Stimulated activated CD4-positive, alpha-beta T cell treated with anti-CD3 and anti-CD28 coated beads, Interleukin-15, amount 100 ng/mL, for 24 hours (primary cell): ENCODE measurements around the gene SEMA3C.

Experiments used
- DNase-seq: peaks from one replicate; pipeline ENCODE4 v3.0.0-alpha.2; 2020

The SEMA3C gene

GRCh38 chr7:80884511-80885195, 34.2 kb downstream of the SEMA3C start:
- no peak for DNase-seq

DNA sequence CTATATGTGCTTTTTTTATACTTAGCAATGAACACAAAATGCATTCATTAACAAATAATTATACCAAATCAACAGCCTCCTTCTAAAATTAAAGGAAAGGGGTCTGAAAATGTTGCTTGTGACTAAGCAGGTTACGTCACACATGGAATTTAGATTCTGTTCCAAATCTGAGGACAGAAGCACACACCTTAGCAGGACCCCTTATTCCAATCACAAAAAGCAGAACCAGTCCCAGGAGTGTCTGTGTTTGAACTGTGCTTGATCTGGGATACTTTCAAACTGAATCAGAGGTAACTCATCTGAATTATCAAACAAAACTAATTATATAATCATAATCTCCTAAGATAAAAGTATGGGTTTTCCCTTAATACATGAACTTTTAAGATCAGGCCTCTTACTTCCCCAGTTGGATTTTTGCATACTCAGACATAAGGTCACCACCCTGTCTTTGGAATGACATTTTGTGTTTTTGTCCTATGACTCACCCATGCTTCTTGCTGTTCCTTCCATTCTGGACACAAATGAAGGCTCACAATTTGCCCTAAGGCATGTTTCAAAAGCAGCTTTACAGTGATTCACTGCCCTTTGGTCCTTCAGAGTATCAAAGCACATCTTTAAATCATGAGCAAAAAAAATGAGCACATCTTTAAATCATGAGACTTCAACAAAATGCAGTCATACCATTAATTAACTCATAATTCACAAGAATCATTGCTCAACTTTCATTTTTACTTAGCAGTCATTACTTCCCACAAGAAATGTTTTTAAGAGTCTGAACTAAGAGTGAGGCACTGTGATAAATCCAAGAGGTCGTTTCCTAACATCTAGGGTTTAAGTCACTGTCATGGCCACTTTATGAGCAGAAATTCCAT, 35.5 kb downstream of the SEMA3C start:
- no peak for DNase-seq

- DNase-seq = no peak
These were observed 36.5 kb downstream of the SEMA3C start for GRCh38 chr7:80882213-80882801.

DNA sequence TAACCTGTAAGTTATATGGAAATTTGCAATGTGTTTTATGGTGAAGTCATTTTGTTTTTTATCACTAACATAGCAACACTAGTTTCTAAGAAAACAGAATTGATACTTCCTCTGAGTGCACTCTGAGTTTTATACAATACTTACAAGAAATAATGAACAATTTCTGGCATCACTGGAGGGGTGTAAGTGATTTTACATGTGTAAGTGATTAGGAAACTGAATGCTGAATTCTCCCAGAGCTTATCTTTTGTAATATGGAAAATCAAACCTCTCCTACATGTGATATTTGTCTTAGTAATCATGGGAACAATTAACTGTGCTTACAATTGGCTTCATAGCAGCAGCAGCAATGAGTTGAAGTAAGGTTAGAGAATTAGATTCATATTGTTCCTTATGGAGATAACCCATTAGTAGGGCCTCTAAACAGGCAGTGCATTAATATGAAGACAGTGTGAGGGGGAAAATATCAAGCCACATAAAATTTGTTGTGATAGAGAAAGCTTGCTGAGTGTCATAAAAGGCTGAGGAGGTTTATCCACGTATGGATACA, 37.4 kb downstream of the SEMA3C start:
- DNase-seq = no peak

DNA sequence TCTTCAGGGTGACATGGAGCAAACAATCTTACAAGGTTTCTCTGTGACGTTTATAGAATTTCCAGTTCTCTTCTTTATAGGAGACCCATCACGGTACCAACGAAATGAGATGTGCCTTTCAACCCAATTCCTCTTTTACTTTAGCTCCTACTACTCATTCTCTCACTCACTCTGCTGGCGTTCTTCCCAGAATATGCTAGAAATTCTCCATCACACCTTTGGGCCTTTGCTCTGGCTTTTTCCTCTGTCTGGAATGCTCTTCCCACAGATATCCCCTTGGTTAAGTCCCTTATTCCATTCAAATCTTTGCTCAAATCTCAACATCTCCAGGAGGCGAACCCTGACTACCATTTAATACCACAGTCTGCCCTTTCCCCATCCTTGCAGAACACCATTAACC, 39.0 kb downstream of the SEMA3C start:
- no peak for DNase-seq

- no peak for DNase-seq
These were observed 41.9 kb downstream of the SEMA3C start for GRCh38 chr7:80876894-80877414.

DNA sequence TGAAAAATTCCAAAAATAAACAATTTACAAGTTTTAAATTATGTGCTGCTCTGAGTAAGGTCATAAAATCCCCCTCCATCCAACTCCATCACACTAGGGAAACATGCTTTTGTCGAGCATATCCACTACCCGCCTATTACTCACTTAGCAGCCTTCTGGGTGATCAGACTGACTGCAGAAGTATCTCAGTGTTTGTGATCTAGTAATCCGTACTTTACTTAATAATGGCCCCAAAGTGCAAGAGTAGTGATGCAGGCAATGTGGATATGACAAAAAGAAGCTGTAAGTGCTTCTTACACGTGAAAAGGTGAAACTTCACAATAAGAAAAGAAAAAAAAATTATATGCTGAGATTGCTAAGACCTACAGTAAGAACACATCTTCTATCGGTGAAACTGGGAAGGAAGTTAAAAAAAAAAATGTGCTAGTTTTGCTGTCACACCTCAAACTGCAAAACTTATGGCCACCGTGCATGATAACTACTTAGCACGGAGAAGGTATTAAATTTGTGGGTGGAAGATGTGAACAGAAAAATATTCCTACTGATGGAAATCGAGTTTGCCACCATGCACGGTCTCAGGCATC, 43.2 kb downstream of the SEMA3C start:
- no peak for DNase-seq

DNA sequence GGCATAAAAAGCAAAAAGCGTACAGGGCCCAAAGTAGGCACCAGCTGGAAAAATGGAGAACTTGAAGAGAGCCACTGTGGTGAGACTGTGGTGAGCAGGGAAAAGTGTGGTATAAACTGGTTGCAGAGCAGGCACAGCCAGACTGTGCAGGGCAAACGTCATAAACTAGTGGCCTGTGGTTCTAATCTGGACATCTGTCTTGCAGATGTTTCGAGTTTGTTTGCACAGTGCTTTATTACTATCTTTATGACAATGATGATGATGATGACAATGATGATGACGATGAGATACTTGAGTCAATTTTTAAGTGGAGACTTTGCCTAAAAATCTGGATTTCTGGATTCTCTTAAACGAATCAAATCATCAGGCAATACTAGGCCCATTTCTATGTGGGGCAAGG, 45.7 kb downstream of the SEMA3C start:
- DNase-seq = no peak

- no peak for DNase-seq
These were observed 47.6 kb downstream of the SEMA3C start for GRCh38 chr7:80871228-80871627.

GRCh38 chr7:80870813-80871212, 48.0 kb downstream of the SEMA3C start:
- no peak for DNase-seq

DNA sequence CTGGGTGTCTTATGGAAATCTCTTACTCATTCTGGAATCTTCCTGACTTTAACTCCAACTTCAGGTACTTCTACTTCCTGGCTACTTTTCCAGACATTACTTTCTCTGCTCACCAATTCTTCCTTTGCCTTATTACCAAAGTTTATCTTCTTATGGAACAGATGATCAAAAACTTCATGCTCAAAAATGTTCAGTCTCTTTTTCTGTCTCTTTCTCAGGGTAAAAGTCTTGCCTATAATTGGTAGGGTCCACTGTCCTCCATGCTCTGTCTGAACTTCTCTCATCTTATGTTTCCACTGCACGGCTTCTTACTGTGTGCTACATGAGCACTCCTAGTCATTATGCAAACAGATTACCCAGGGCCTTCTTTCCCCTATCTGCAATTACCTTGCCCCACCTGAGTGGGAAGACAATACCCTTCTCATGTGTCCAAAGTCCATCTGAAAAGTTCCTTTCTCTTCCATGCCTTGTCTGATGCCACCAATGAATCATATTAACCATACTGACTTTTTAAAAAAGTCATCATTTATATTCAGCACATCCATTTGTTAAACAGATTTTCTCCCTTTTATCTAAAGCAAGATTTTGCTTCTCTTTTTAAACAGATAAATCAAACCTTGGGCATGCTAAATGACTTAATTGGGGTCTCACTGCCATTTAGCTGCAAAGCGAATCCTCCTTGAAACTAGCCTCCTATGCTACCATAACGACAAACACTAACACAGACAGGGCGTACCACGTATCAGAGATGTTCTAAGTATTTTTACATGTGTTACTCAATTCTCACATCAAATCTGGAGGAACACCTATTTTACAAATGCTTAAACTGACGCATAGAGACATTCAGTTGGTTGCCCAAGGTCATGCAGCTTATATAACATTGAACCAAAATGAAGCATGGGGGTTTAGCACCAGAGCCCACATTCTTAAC, 48.8 kb downstream of the SEMA3C start:
- DNase-seq = no peak

DNA sequence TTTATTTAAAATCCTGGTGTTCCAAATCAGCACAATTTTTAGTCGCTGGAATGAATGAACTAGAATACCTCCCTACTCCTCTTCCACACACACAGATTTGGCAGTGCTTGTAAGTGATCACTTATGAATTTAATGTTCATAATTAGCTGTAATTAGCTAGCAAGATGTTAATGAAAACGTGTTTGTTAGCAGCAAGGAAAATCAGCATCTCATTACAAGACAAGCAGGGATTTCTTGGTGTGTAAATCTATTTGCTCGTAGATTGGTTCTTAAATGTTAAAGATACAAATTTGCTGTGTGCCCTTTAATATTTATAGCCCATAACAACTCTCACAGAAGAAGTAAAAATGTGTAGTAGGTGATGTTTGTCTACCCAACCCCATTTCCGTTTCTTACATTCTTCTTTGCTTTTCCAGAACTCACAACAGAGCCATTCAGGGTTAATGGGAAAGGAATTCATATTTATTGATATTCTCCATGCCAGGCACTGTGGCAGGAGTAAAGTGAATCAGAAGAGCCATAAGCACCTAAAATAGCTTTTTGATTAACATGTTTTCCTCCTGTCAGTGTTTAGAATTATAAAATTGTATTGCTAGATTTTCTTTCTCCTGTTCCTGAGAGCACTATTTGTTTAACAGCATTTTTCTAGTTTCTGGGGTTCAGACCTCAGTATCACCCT, 49.6 kb downstream of the SEMA3C start:
- no peak for DNase-seq

- no peak for DNase-seq
These were observed 50.3 kb downstream of the SEMA3C start for GRCh38 chr7:80868566-80868965.

- no peak for DNase-seq
These were observed 58.3 kb downstream of the SEMA3C start for GRCh38 chr7:80860554-80860953.

DNA sequence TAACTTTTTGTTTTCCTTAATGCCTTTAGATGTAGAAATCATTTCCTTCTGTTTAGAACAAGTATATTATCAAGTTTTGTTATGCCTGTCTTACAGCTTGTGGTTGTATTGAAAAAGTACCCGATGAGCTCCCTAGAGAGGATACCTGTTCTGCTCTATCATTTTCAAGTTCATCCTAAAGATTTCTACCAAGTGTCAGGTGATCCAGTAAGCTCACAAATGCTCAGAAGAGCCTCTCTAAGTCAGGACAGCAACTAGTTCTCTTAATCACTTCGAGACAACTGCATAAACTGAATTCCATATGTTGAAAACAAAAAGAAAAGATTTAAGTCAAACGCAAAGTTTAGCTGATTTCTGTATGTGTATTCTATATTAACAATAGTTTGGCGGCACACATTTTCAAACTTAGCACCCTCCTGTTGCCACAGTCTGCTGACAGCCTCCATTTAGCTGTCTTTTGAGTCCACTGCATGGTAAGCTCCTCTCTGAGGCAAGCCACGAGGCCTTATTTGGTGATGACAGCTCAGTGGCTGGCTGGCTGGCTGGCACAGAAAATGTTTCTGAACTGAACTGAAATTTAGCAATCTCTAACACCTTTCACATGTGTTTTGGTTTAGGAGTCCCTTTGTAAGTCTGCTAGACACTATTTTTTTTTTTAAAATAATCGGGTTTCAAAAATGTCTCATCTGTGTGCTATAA, 59.4 kb downstream of the SEMA3C start:
- no peak for DNase-seq

DNA sequence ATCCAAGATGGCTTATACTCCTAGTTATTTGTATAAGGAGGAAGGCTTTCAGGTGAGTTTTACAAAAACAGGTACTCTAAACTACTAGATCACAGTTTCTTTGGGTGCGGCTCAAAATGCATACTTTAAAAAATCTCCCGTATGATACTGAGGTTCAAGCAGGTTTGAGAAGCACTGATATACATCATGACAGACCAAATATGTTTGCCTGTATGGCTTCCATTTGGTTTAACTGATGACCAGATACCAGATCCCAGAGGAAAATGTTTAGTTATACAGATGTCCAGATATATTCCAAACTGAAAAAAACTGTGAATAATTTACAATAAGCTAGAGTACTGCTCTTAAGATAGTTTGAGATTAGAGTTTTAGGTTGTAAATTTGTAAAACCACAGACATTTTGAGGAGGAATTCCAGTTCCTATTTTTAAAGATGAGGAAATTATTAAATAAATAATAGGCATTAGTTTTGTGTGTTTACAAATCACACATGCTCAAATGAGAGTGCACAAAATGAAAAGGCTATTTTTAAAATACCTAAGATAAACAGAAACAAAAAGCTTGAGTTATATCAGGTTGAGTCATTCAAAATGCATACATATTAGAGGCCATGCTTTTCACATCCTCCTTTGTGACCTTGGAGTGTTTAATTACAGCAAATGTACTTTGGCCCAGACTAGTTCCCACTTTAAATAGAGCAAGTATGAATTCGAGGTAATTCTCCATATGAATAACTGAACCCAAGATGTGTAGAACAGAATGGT, 60.5 kb downstream of the SEMA3C start:
- no peak for DNase-seq

DNA sequence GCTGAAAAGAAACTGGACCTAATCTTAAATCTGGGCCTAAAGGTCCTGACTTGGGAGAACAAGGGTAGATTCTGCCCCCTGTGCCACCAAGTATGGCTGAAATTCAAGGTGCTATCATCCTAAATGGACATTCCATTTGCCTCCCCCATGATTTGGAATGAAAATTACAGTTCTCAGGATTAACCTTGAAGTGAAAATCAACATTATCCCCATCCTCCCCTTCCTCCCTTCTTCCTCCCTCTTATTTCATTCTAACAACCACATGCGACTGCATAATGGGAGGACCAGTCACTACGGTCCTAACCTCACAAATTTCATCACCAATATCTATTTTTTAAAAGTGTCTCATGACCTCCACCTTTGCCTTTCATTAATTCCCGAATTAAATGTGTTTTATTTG, 62.1 kb downstream of the SEMA3C start:
- no peak for DNase-seq

DNA sequence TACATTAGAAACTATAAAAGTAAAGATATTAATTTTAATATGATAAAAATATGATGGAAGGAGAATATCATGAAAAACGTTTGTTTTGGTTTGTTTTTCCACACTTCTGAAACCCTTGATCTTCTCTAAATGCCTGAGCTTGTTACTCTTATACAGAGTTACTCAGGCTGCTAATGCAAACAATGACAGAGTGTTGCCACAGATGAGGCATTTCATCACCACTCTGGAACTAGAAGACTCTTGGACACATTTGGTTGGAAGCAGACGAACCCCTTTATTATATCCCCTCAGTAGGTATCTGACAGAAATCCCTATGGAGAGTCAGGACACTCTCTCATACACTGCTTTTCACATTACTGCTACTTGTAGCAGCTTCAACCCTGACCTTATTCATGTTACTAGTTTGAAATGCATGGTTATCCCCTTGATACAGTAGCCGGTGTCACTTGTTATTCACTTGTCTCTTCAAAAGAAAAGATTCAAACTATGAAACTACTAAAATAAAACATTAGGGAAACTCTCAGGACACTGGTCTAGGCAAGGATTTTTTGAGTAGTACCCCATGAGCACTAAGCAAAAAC, 66.9 kb downstream of the SEMA3C start:
- DNase-seq = no peak

- DNase-seq = no peak
These were observed 70.0 kb downstream of the SEMA3C start for GRCh38 chr7:80848841-80849240.

DNA sequence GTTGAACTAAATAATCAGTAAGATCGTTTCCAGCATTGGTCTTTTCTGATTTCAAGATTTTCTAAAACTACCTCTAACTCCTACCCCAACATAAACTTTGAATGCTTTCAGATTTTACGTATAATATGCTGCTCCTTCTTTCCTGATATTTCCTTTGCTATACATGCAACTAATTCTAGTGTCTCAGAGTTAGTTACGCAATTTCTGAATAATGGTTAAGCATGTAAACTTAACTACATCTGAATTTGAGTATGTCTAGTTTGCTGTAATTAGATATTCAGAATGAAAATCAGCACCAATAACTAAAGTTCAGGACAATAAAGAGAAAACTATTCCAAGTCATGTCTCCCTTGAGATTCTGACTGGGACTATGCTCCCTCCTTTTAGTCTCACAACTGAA, 71.0 kb downstream of the SEMA3C start:
- no peak for DNase-seq
